HEK293 (cell line): Measurements from ENCODE around the gene DENR.

Experiments
- SETDB1 ChIP-seq: IDR thresholded peaks from one replicate; pipeline ENCODE4 v1.6.1; 2017; ENCODE audit warnings: mild to moderate bottlenecking, low read length, moderate library complexity, mixed read lengths; ENCODE audit not compliant: insufficient read length
- SP2 ChIP-seq: fragments of 450-650 bp; formaldehyde crosslinking; IDR thresholded peaks from 2 replicates; pipeline ENCODE4 v1.5.1; 2016; ENCODE audit warnings: missing biosample characterization, missing genetic modification characterization
- ZNF169 ChIP-seq: fragments of 450-650 bp; formaldehyde crosslinking; IDR thresholded peaks from 2 replicates; pipeline ENCODE4 v1.5.1; 2016; ENCODE audit warnings: missing biosample characterization, missing genetic modification characterization
- TF ChIP-seq, protein P1 (sequence below): fragments of 450-650 bp; formaldehyde crosslinking; IDR thresholded peaks from 2 replicates; pipeline ENCODE4 v1.5.1; 2016; ENCODE audit warnings: missing biosample characterization, missing genetic modification characterization

GRCh38 chr12:122803937-122804336 is 51.3 kb downstream of the DENR start:
- TF ChIP-seq SP2 (tag by site-specific recombination) (no peak), ZNF169 (tag by site-specific recombination) (no peak), SETDB1 (no peak)
- TF ChIP-seq, protein P1, sequence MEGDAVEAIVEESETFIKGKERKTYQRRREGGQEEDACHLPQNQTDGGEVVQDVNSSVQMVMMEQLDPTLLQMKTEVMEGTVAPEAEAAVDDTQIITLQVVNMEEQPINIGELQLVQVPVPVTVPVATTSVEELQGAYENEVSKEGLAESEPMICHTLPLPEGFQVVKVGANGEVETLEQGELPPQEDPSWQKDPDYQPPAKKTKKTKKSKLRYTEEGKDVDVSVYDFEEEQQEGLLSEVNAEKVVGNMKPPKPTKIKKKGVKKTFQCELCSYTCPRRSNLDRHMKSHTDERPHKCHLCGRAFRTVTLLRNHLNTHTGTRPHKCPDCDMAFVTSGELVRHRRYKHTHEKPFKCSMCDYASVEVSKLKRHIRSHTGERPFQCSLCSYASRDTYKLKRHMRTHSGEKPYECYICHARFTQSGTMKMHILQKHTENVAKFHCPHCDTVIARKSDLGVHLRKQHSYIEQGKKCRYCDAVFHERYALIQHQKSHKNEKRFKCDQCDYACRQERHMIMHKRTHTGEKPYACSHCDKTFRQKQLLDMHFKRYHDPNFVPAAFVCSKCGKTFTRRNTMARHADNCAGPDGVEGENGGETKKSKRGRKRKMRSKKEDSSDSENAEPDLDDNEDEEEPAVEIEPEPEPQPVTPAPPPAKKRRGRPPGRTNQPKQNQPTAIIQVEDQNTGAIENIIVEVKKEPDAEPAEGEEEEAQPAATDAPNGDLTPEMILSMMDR (tag by site-specific recombination) = no peak
